Frontal cortex (tissue), 4 donors: ENCODE measurements around the gene ARHGEF7. TPM values are rescaled to one million over a fixed set of nuclear protein-coding genes. Genes with fewer than 3 reads are reported as not detected.

Experiments
- DNase-seq, 2 donors: peaks; one replicate each; pipeline ENCODE4 v3.0.0; 2012; ENCODE audit warnings: low spot score in 2 of 2
- FAIRE-seq: peaks from 2 replicates; lab custom pipeline; 2012; peaks lifted over from hg19 to GRCh38; lab: Jason Lieb, UNC
- total RNA-seq: library from RNA; depleted of rRNA; stranded (reverse); fragments of >200 nt; gene quantifications from one replicate; pipeline ENCODE4 v1.2.3, GENCODE V29; 2014
- donor health status: control.
- donor health status: control.
- donor health status: control.

The ARHGEF7 gene
- total RNA-seq, 1 donor from 2014 or later: 137 TPM

DNA sequence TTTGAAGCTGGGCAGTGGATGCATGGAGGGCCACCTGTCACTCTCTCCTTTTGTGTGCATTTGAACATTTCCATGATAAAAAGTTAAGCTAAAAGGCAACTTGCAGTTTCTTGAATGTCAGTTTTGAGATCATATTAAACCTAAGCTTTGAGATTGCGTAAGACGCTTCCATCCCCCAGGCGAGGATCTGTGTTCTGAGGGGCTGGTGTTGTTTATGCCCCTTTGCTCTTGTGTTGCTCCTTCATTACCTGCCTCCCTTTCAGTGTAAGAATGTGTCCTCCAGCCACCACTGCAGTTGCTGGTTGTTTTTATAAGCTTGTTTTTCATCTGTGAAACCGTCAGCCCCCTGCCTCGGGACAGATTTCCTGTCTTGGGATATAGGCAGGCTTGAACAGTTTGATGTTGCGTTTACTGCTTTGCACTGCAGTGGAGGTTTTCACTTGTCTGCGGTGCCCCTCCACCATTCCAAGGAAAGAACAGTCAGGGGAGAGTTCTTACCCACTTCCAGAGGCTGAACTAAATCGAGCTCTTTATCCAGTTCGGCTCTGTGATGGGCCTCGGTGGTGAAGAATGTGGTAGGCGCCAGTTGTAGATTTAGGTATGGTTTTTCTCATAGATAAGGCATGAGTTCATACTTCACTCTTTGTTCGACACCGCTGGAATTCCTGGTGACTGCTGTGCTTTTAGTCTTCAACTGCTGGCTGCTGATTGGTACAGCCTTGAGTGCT lies 96.8 kb downstream of the ARHGEF7 start:
- no peak for DNase-seq
- no peak for FAIRE-seq

DNA sequence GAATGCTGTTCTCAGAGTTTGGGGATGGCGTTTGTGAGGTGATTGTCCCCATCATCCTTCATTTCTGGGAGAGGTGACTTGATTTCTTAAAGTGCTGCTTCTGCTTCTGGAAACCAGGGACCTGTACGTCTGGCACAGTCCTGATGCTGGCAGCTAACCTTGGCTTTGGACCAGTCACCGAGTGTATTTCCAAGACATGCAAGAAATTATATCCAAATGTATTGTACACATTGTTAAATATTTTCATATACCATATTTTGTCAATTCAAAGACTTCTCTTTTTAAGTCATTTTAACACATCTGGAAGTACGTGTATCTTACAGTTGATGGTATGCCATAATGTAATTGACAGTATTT lies 97.4 kb downstream of the ARHGEF7 start:
- no peak for FAIRE-seq
- no peak for DNase-seq

GRCh38 chr13:111213964-111214726 lies 99.0 kb downstream of the ARHGEF7 start:
- FAIRE-seq (no peak), DNase-seq (no peak)

- DNase-seq (no peak), FAIRE-seq (no peak)
Observed at GRCh38 chr13:111215081-111216047, 100.3 kb downstream of the ARHGEF7 start.

DNA sequence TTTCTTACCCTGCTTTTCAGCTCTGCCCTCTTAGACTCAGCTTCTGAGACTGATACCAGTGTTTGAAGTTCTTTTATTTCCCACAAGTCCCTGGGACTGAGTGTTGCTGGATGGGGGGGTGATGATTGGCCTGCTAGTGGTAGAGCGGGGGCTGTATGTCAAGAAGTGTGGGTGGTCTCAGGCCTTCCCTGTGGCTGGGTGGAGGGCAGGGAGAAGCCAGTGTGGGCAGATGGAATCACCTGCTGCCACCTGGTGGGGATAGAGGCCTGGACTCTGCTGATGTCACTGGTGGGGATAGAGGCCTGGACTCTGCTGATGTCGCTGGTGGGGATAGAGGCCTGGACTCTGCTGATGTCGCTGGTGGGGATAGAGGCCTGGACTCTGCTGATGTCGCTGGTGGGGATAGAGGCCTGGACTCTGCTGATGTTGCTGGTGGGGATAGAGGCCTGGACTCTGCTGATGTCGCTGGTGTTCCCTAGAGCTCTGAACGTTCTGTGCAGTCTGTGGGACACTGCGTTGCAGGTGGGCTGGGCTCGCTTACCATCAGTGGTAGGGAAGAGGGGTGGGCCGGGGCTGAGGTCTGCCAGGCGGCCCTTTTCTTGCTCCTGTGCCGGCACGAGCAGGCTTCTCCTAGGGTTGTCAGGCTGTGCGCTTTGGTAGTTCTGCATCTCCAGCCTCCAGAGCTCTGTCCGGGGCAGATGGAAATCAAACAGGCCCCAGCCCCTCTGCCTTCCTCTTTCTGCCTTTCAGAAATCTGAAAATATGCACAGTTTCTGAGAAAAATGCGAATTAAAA lies 101.3 kb downstream of the ARHGEF7 start:
- DNase-seq (no peak), FAIRE-seq (no peak)

- no peak for DNase-seq
- FAIRE-seq: no peak
Observed at GRCh38 chr13:111217641-111218040, 102.5 kb downstream of the ARHGEF7 start.

GRCh38 chr13:111219280-111219679 lies 104.2 kb downstream of the ARHGEF7 start:
- no peak for FAIRE-seq
- DNase-seq: no peak

DNA sequence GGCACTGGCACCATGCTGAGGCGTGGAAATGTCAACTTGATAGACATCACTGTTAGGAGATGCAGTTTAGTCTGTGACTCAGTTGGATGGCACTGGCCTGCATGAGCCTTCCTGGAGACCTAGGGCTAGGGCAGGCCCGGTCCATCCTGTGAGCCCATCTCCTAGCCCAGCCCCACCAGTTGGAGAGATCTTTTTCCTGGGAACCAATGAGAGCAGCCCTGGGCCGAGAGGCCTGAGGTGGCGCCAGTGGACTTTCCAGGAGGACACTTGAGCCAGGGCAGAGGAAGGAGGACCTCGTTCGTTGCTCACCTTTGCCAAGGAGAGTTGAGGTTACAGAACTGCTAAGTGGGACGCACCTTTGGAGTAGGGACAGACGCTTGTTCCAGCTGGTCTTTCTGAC lies 104.8 kb downstream of the ARHGEF7 start:
- FAIRE-seq: no peak

GRCh38 chr13:111225166-111225565 lies 110.1 kb downstream of the ARHGEF7 start:
- DNase-seq: no peak
- no peak for FAIRE-seq

More for the DNA sequence above, 104.8 kb downstream of the ARHGEF7 start:
- no peak for DNase-seq

DNA sequence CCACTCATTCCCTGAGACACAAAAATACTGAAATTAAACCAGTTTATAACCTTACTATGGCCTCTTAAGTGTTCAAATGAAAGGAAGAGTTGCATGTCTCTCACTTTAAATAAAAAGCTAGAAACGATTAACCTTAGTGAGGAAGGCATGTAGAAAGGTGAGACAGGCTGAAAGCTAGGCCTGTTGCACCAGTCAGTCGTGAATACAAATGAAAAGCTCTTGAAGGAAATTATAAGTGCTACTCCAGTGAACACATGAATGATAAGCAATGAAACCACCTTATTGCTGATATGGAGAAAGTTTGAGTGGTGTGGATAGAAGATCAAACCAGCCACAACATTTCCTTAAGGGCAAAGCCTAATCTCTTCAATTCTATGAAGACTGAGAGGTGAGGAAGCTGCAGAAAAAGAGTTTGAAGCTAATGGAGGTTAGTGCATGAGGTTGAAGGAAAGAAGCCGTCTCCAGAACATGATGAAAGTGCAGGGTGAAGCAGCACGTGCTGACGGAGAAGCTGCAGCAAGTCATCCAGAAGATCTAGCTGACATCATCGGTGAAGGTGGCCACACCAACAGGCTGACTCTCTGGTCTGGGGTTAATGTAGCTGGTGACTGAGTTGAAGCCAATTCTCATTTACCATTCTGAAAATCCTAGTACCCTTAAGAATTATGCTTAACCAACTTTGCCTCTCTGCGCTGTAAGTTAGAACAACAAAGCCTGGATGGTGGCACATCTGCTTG lies 110.9 kb downstream of the ARHGEF7 start:
- no peak for FAIRE-seq
- no peak for DNase-seq

DNA sequence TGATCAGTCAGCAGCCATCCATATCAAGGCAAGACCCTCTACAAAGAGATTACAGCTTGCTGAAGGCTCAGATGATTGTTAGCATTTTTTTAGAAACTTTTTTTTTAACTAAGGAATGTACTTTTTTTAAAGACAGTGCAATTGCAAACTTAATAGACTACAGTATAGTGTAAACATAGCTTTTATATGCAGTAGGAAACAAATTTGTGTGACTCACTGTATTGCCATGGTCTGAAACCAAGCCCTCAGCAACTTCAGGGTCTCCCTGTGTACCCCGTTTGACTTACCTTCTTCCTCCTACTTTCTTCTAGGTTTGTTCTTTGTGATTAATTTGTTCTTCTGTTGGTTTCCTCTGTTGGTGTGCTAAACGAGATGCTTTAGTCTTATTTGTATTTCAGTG lies 112.3 kb downstream of the ARHGEF7 start:
- DNase-seq (no peak), FAIRE-seq (no peak)

GRCh38 chr13:111228262-111229144 lies 113.4 kb downstream of the ARHGEF7 start:
- no peak for FAIRE-seq

GRCh38 chr13:111230385-111230930 lies 115.3 kb downstream of the ARHGEF7 start:
- FAIRE-seq (no peak), DNase-seq (no peak)

More at GRCh38 chr13:111228262-111229144, 113.4 kb downstream of the ARHGEF7 start:
- no peak for DNase-seq

DNA sequence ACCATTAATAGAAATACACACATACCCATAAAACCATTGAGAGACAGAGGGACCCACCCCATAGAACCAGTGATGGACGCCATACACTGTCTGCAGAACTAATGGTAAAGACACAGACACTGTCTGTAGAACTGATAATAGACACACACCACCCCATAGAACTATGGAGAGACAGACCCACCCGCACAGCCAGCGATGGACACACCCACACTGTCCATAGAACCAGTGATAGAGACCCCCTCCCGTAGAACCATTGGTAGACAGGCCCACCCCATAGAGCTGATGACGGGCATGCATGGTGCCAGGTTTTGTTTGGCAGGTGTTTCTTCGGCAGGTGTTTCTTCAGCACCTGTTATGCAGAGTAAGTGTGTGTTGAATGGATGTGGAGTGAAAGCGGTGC lies 117.1 kb downstream of the ARHGEF7 start:
- FAIRE-seq (no peak), DNase-seq (no peak)

DNA sequence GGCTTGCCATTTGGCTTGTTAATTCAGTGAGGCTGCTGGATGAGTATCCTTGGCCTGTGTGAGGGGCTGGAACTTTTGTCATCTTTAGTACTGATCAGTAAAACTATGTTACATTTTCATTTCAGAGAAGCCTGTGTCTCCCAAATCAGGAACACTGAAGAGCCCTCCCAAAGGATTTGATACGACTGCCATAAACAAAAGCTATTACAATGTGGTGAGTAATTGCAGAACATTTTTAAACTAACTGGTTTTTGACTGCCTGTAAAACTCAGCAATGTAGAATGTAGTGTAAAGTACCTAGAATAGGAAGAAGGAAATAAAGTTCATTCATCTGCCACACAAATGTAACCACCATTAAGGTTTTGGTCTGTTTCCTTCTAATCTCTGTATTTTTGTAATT lies 118.0 kb downstream of the ARHGEF7 start:
- DNase-seq: no peak
- FAIRE-seq: no peak

GRCh38 chr13:111239764-111240670 lies 124.9 kb downstream of the ARHGEF7 start:
- FAIRE-seq (no peak), DNase-seq (no peak)
